HepG2 (cell line): Measurements from ENCODE around the gene SATB2. TPM values are rescaled to one million over a fixed set of nuclear protein-coding genes. Genes with fewer than 3 reads are reported as not detected.

Experiments used
- ATAC-seq: fragments of 200-7000 bp; cut with Tn5 transposase; 3 replicates; pipeline ENCODE4 v1.9.1; 2020; ENCODE audit warnings: mild to moderate bottlenecking, moderate library complexity
- BruUV-seq: library from RNA; stranded (reverse); fragments of 400-500 nt; replicated peaks from 2 replicates; lab custom pipeline; 2021; lab: Mats Ljungman, UMichigan
- CTCF ChIA-PET: fragments of 300-600 bp; formaldehyde crosslinking; extraction: SDS; loops from one replicate; lab custom pipeline; 2021; ENCODE audit warnings: low total read pairs, inconsistent platforms, low intra/inter-chr PET ratio; lab: Yijun Ruan, JAX
- POLR2A ChIA-PET: fragments of 350-600 bp; sonication (Branson Sonifier 250); formaldehyde crosslinking; loops from one replicate; lab custom pipeline; 2020; ENCODE audit warnings: antibody characterized with exemption, inconsistent platforms; lab: Yijun Ruan, JAX
- DNase-seq: peaks from one replicate; pipeline ENCODE4 v3.0.0-alpha.2; 2015; ENCODE audit warnings: low spot score
- FAIRE-seq: peaks from 3 replicates; lab custom pipeline; 2011; peaks lifted over from hg19 to GRCh38; lab: Jason Lieb, UNC
- H2AFZ ChIP-seq: one replicate; pipeline ENCODE4 v1.6.1; 2011; ENCODE audit warnings: low read length, inconsistent platforms
- H3K27ac ChIP-seq: fragments of 300-600 bp; 3 replicates; pipeline ENCODE4 v1.8.0; 2011; ENCODE audit warnings: mixed run types, mild to moderate bottlenecking, mixed read lengths, low read length, inconsistent platforms; ENCODE audit not compliant: insufficient read depth; ENCODE audit errors: extremely low read length
- H3K27me3 ChIP-seq, 2 experiments: fragments of 200-600 bp in 1 of 2; 2 replicates in 1 of 2; 3 replicates in 1 of 2; pipeline versions ENCODE4 v1.6.0 to v1.8.0; 2011; ENCODE audit warnings: low read length in 2 of 2, mild to moderate bottlenecking in 2 of 2, moderate library complexity in 2 of 2, inconsistent platforms in 1 of 2; ENCODE audit not compliant: insufficient read depth in 2 of 2, control insufficient read depth in 1 of 2
- H3K36me3 ChIP-seq, 2 experiments: fragments of 200-600 bp in 1 of 2; replicated peaks in 1 of 2; 2 replicates in 1 of 2; 3 replicates in 1 of 2; pipeline versions ENCODE4 v1.5.1 to v1.8.0; 2011; ENCODE audit warnings: low read length in 2 of 2, inconsistent platforms in 1 of 2; ENCODE audit not compliant: insufficient read depth in 2 of 2, control insufficient read depth in 1 of 2
- H3K4me1 ChIP-seq: 2 replicates; pipeline ENCODE4 v1.5.1; 2012; ENCODE audit warnings: low read length, inconsistent platforms; ENCODE audit not compliant: insufficient read depth
- H3K4me2 ChIP-seq: 2 replicates; pipeline ENCODE4 v1.6.0; 2011; ENCODE audit warnings: low read depth, low read length, inconsistent platforms
- H3K4me3 ChIP-seq, 3 experiments: fragments of 200-600 bp in 1 of 3; sonication (generic), shearing (Covaris generic) in 1 of 3; replicated peaks in 1 of 3; 2 replicates each; pipeline ENCODE4 v1.5.1; 2011 to 2016; ENCODE audit warnings: low read length in 3 of 3, inconsistent platforms in 2 of 3, low read depth in 2 of 3, mild to moderate bottlenecking in 2 of 3, control low read depth in 1 of 3, mixed read lengths in 1 of 3; ENCODE audit not compliant: insufficient read depth in 1 of 3
- H3K79me2 ChIP-seq: one replicate; pipeline ENCODE4 v1.6.1; 2011; ENCODE audit warnings: low read length, inconsistent platforms; ENCODE audit not compliant: insufficient read depth
- H3K9ac ChIP-seq: 2 replicates; pipeline ENCODE4 v1.6.0; 2011; ENCODE audit warnings: mild to moderate bottlenecking, low read depth, low read length, inconsistent platforms; ENCODE audit not compliant: insufficient read depth
- H3K9me3 ChIP-seq: 2 replicates; pipeline ENCODE4 v1.5.1; 2012; ENCODE audit warnings: mild to moderate bottlenecking, low read length
- H4K20me1 ChIP-seq: 2 replicates; pipeline ENCODE4 v1.6.0; 2011; ENCODE audit warnings: inconsistent platforms, mild to moderate bottlenecking, low read length, moderate library complexity; ENCODE audit not compliant: insufficient read depth
- BRCA1 ChIP-seq: sonication (generic); formaldehyde crosslinking; IDR thresholded peaks from 2 replicates; pipeline ENCODE4 v1.4.0; 2020; ENCODE audit warnings: missing genetic modification reagents
- ERF ChIP-seq: IDR thresholded peaks from 2 replicates; pipeline ENCODE4 v1.6.1; 2018; ENCODE audit warnings: missing biosample characterization, missing genetic modification reagents
- ESRRA ChIP-seq: sonication (generic); formaldehyde crosslinking; IDR thresholded peaks from 2 replicates; pipeline ENCODE4 v1.5.1; 2020; ENCODE audit warnings: mild to moderate bottlenecking, low read depth, missing genetic modification reagents
- HOXA3 ChIP-seq: sonication (generic); formaldehyde crosslinking; IDR thresholded peaks from 2 replicates; pipeline ENCODE4 v1.5.0; 2020; ENCODE audit warnings: missing genetic modification reagents
- NR2F6 ChIP-seq, 2 experiments: IDR thresholded peaks; 2 replicates each; pipeline ENCODE4 v1.6.1; 2016; ENCODE audit warnings: antibody characterized with exemption in 1 of 2, mild to moderate bottlenecking in 1 of 2
- RFX1 ChIP-seq: fragments of 450-650 bp; IDR thresholded peaks from 2 replicates; pipeline ENCODE4 v1.6.1; 2017
- SAFB2 ChIP-seq: sonication (generic); formaldehyde crosslinking; IDR thresholded peaks from 2 replicates; pipeline ENCODE4 v1.5.1; 2020; ENCODE audit warnings: missing genetic modification reagents, low read depth, mild to moderate bottlenecking, borderline replicate concordance
- SMAD3 ChIP-seq: sonication (generic); formaldehyde crosslinking; IDR thresholded peaks from 2 replicates; pipeline ENCODE4 v1.4.0; 2020; ENCODE audit warnings: missing genetic modification reagents
- SMARCC2 ChIP-seq: fragments of 450-650 bp; IDR thresholded peaks from 2 replicates; pipeline ENCODE4 v1.6.1; 2017; ENCODE audit warnings: antibody characterized with exemption, mild to moderate bottlenecking
- TCF7 ChIP-seq: sonication (generic); IDR thresholded peaks from 2 replicates; pipeline ENCODE4 v1.6.1; 2016; ENCODE audit warnings: antibody characterized with exemption, low read depth
- ZNF138 ChIP-seq: sonication (generic); formaldehyde crosslinking; IDR thresholded peaks from 2 replicates; pipeline ENCODE4 v1.5.0; 2020; ENCODE audit warnings: mild to moderate bottlenecking, low read depth, missing genetic modification reagents
- ZNF235 ChIP-seq: sonication (generic); formaldehyde crosslinking; IDR thresholded peaks from 2 replicates; pipeline ENCODE4 v1.8.1; 2023; ENCODE audit warnings: mild to moderate bottlenecking, missing genetic modification reagents, borderline replicate concordance
- ZNF557 ChIP-seq: sonication (generic); formaldehyde crosslinking; IDR thresholded peaks from 2 replicates; pipeline ENCODE4 v1.4.0; 2020; ENCODE audit warnings: missing genetic modification reagents
- ZSCAN31 ChIP-seq: sonication (generic); formaldehyde crosslinking; IDR thresholded peaks from 2 replicates; pipeline ENCODE4 v1.5.0; 2020; ENCODE audit warnings: low read depth, mild to moderate bottlenecking, missing genetic modification reagents
- WGBS: methylation state at CpG from one replicate; pipeline ENCODE4 v1.1.6; 2017; ENCODE audit warnings: low lambda C conversion rate; 5-methylcytosine and 5-hydroxymethylcytosine counted together
- in situ Hi-C: cut with HindIII; loops from 2 replicates; pipeline ENCODE4 v1.10.0; 2017; ENCODE audit warnings: low pct_unique_long_range_greater_than_20kb; ENCODE audit not compliant: extremely low pct_ligation_motif_present
- intact Hi-C: fragments of 100-400 bp; cut with micrococcal nuclease; formaldehyde crosslinking; loops from one replicate; pipeline ENCODE4 v1.10.0; 2022; ENCODE audit not compliant: unreplicated experiment
- polyA plus RNA-seq, 8 experiments: library from polyadenylated mRNA; depleted of rRNA in 3 of 8; stranded (reverse) in 7 of 8; unstranded in 1 of 8; fragments of >200 nt; fragmentation: Illumina TruSeq in 4 of 8; extraction: Trizol in 4 of 8; gene quantifications; 2 replicates each; pipeline versions ENCODE4 v1.2.1 to v1.2.3, GENCODE V29; 2011 to 2016; ENCODE audit warnings: low read depth in 4 of 8, missing spikeins in 1 of 8, mixed read lengths in 1 of 8; ENCODE audit not compliant: insufficient read depth in 1 of 8
- total RNA-seq, 5 experiments: library from RNA; depleted of rRNA; stranded (reverse); fragments of >200 nt; fragmentation: Illumina TruSeq; extraction: Trizol; gene quantifications; 2 replicates each; pipeline ENCODE4 v1.2.3, GENCODE V29; 2016; ENCODE audit warnings: low read depth in 1 of 5
- TF ChIP-seq, protein P1 (sequence below): sonication (generic); formaldehyde crosslinking; IDR thresholded peaks from 2 replicates; pipeline ENCODE4 v1.9.0; 2022; ENCODE audit warnings: low read depth, missing genetic modification reagents
- TF ChIP-seq, protein P2 (sequence below): sonication (generic); formaldehyde crosslinking; IDR thresholded peaks from 2 replicates; pipeline ENCODE4 v1.4.0; 2020; ENCODE audit warnings: missing genetic modification reagents, borderline replicate concordance
- TF ChIP-seq, protein P3 (sequence below): sonication (generic); formaldehyde crosslinking; IDR thresholded peaks from 2 replicates; pipeline ENCODE4 v1.8.1; 2023; ENCODE audit warnings: missing genetic modification reagents, mild to moderate bottlenecking, borderline replicate concordance
- TF ChIP-seq, protein P4 (sequence below): sonication (generic); formaldehyde crosslinking; IDR thresholded peaks from 2 replicates; pipeline ENCODE4 v1.5.1; 2020; ENCODE audit warnings: missing genetic modification reagents, mild to moderate bottlenecking, borderline replicate concordance

SATB2 gene
- total and polyA plus RNA-seq, 2 of the 13 experiments (the other 11 are each of a cell fraction or from before 2014, with no cell fraction given): 2.5 to 5.5 TPM

DNA sequence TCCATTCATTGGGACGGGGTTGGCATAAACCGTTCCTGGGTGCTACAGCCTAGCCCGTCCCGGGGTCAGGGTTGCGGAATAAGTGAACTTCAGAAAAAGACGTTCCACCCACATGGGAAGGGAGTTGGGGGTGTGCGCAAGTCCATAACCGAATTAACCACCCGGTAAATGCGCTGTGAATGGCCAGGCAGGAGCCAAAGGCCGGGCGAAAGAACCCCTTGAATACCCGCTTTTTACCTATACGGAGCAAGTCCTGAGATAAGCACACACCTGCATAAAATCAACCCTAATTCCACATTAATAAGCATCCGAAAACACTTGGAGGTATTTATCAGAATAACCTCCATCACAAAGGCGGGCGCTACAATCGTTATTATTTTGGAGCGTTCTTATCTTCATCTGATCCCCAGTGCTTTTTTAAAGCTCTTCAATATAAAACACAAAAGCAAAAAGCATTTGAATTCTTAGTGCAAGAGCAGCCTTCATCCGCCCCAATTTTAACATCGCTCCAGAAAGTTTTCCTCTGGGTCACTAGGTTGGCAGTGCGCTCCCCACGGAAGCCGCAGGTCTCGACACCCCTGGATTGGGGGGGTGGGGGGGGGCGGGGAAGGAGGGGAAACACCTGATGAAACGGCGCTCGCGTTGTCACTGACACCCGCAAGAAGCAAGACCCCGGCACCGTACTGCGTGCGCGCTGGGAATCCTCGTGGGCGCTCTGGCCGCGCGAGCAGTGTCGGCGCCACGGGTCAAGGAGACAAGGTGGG, 1.2 kb downstream of the SATB2 start:
- FAIRE-seq (no peak), DNase-seq (no peak), ATAC-seq (no peak)
- H3K4me1 ChIP-seq: peaks cover 33% of the 10 kb centered on the region
- intact Hi-C loops (no loop called here), in situ Hi-C loops (no loop called here)
- H3K36me3 ChIP-seq: no peaks in the 10 kb centered on the region
- peak overlapping the region; percentile 63 for H3K27ac ChIP-seq
- ChIA-PET CTCF (no interaction called here), POLR2A (no interaction called here)
- H4K20me1 ChIP-seq: no peaks in the 10 kb centered on the region
- no peaks in the 10 kb centered on the region for H3K79me2 ChIP-seq
- H3K4me2 ChIP-seq: peak overlapping the region; percentile 99
- H3K9me3 ChIP-seq: no peaks in the 10 kb centered on the region
- no peak overlapping the region for H2AFZ ChIP-seq
- peak overlapping the region; percentile 11; the same call in 1 of the 2 replicates for H3K9ac ChIP-seq
- H3K27me3 ChIP-seq: peaks cover 0 to 33% of the 10 kb centered on the region in 2 experiments; a peak in 4 of 5 replicates
- BruUV-seq: no TSS peak
- WGBS: 55% methylated on average over 44 of the region's 44 CpGs
- H3K4me3 ChIP-seq: peak overlapping the region; percentile 53 to 90 (median 67); a peak in 5 of 6 replicates
- TF ChIP-seq ESRRA (no peak), NR2F6 (IDR thresholded peaks at IDR 0.05) (no peak), NR2F6 (CRISPR knock-in tag; IDR thresholded peaks at IDR 0.05) (no peak), HOXA3 (CRISPR knock-in tag) (0 out of 2 replicates have a peak, but pooled peaks have one; percentile 27), SAFB2 (no peak), ZNF557 (CRISPR knock-in tag) (no peak), SMARCC2 (no peak), ZSCAN31 (CRISPR knock-in tag) (0 out of 2 replicates have a peak, but pooled peaks have one; percentile 2), ZNF138 (CRISPR knock-in tag) (no peak), SMAD3 (CRISPR knock-in tag) (no peak), ERF (CRISPR knock-in tag) (no peak), RFX1 (no peak), BRCA1 (CRISPR knock-in tag) (no peak), ZNF235 (CRISPR knock-in tag) (no peak), TCF7 (no peak)
- TF ChIP-seq, protein P1, sequence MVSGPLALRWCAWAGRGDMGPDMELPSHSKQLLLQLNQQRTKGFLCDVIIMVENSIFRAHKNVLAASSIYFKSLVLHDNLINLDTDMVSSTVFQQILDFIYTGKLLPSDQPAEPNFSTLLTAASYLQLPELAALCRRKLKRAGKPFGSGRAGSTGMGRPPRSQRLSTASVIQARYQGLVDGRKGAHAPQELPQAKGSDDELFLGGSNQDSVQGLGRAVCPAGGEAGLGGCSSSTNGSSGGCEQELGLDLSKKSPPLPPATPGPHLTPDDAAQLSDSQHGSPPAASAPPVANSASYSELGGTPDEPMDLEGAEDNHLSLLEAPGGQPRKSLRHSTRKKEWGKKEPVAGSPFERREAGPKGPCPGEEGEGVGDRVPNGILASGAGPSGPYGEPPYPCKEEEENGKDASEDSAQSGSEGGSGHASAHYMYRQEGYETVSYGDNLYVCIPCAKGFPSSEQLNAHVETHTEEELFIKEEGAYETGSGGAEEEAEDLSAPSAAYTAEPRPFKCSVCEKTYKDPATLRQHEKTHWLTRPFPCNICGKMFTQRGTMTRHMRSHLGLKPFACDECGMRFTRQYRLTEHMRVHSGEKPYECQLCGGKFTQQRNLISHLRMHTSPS (CRISPR knock-in tag): no peak
- TF ChIP-seq, protein P2, sequence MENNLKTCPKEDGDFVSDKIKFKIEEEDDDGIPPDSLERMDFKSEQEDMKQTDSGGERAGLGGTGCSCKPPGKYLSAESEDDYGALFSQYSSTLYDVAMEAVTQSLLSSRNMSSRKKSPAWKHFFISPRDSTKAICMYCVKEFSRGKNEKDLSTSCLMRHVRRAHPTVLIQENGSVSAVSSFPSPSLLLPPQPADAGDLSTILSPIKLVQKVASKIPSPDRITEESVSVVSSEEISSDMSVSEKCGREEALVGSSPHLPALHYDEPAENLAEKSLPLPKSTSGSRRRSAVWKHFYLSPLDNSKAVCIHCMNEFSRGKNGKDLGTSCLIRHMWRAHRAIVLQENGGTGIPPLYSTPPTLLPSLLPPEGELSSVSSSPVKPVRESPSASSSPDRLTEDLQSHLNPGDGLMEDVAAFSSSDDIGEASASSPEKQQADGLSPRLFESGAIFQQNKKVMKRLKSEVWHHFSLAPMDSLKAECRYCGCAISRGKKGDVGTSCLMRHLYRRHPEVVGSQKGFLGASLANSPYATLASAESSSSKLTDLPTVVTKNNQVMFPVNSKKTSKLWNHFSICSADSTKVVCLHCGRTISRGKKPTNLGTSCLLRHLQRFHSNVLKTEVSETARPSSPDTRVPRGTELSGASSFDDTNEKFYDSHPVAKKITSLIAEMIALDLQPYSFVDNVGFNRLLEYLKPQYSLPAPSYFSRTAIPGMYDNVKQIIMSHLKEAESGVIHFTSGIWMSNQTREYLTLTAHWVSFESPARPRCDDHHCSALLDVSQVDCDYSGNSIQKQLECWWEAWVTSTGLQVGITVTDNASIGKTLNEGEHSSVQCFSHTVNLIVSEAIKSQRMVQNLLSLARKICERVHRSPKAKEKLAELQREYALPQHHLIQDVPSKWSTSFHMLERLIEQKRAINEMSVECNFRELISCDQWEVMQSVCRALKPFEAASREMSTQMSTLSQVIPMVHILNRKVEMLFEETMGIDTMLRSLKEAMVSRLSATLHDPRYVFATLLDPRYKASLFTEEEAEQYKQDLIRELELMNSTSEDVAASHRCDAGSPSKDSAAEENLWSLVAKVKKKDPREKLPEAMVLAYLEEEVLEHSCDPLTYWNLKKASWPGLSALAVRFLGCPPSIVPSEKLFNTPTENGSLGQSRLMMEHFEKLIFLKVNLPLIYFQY: no peak
- TF ChIP-seq, protein P3, sequence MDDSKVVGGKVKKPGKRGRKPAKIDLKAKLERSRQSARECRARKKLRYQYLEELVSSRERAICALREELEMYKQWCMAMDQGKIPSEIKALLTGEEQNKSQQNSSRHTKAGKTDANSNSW (CRISPR knock-in tag): no peak
- TF ChIP-seq, protein P4, sequence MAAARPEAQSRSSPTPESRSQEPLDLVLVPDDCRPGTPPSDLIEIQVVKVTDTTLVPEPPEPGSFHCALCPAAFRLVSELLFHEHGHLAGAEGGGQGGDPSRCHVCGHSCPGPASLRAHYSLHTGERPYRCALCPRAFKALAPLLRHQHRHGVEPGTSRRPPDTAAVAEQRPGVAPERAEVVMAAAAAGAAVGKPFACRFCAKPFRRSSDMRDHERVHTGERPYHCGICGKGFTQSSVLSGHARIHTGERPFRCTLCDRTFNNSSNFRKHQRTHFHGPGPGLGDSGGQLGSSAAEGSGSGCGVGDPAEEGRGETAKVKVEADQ: 0 out of 2 replicates have a peak, but pooled peaks have one; percentile 7
